Measurements from ENCODE around the gene UBE2A. TPM values are rescaled to one million over a fixed set of nuclear protein-coding genes. Genes with fewer than 3 reads are reported as not detected.

UBE2A gene
- total and polyA plus RNA-seq, 2 of the 13 experiments (the other 11 are each of a cell fraction or from before 2014, with no cell fraction given): 17.0 to 30.5 TPM

- TF ChIP-seq ZUFSP (CRISPR knock-in tag; IDR thresholded peaks at IDR 0.05; ENCODE audit: borderline replicate concordance) (no peak), KLF15 (CRISPR knock-in tag; IDR thresholded peaks at IDR 0.05; ENCODE audit: borderline replicate concordance) (no peak), DNMT3B (CRISPR knock-in tag; conservative IDR thresholded peaks at IDR 0.05) (no peak), ZNF574 (CRISPR knock-in tag; IDR thresholded peaks at IDR 0.05) (peak; percentile 51; the same call in 1 of the 2 replicates), ZNF687 (CRISPR knock-in tag; IDR thresholded peaks at IDR 0.05) (0 out of 2 replicates have a peak, but pooled peaks have one; percentile 12), SETDB1 (CRISPR knock-in tag; IDR thresholded peaks at IDR 0.05; ENCODE audit: borderline replicate concordance) (no peak), POLR2G (IDR thresholded peaks at IDR 0.05; ENCODE audit: low read depth, low read length) (peak; percentile 56), ZNF788 (CRISPR knock-in tag; IDR thresholded peaks at IDR 0.05; ENCODE audit: borderline replicate concordance) (no peak; the same call in 1 of the 2 replicates), YEATS2 (CRISPR knock-in tag; IDR thresholded peaks at IDR 0.05; ENCODE audit: borderline replicate concordance) (peak; percentile 76; the same call in 1 of the 2 replicates), CHCHD3 (CRISPR knock-in tag; IDR thresholded peaks at IDR 0.05) (no peak), POGZ (CRISPR knock-in tag; IDR thresholded peaks at IDR 0.05) (peak; percentile 62), PRDM10 (CRISPR knock-in tag; IDR thresholded peaks at IDR 0.05; ENCODE audit: low read depth) (peak; percentile 99), POGK (CRISPR knock-in tag; conservative IDR thresholded peaks at IDR 0.05) (no peak)
These were observed 9.2 kb upstream of the UBE2A start, which contains the start of gene STEEP1 (continued) for GRCh38 chrX:119565107-119565663.

Data from HepG2 (cell line).